Retinal pigment epithelial cell (primary cell): ENCODE measurements around the gene PPM1E.

Source experiments
- DNase-seq: peaks from one replicate; pipeline ENCODE4 v3.0.0-alpha.2; 2010; ENCODE audit warnings: low read depth
- H3K4me3 ChIP-seq: 2 replicates; pipeline ENCODE4 v1.5.1; 2011; ENCODE audit warnings: mild to moderate bottlenecking, low read length, control low read depth, moderate library complexity
- CTCF ChIP-seq: conservative IDR thresholded peaks from 2 replicates; pipeline ENCODE4 v1.5.1; 2011; ENCODE audit warnings: low read depth, low read length, control low read depth, inconsistent platforms

Gene PPM1E

GRCh38 chr17:59001158-59001814, 245.6 kb downstream of the PPM1E start:
- no peak for DNase-seq
- TF ChIP-seq CTCF: no peak
- peak overlapping the region; percentile 31 for H3K4me3 ChIP-seq

- DNase-seq: no peak
- no peak overlapping the region for H3K4me3 ChIP-seq
- TF ChIP-seq CTCF: no peak
Observed at GRCh38 chr17:59002126-59002525, 246.5 kb downstream of the PPM1E start.

GRCh38 chr17:59002848-59003247, 247.2 kb downstream of the PPM1E start:
- no peak for TF ChIP-seq CTCF
- no peak overlapping the region for H3K4me3 ChIP-seq
- no peak for DNase-seq

- TF ChIP-seq CTCF: no peak
- DNase-seq: no peak
Observed at GRCh38 chr17:59003860-59004259, 248.2 kb downstream of the PPM1E start.

GRCh38 chr17:59004338-59005111, 248.9 kb downstream of the PPM1E start:
- peak; percentile 89 for TF ChIP-seq CTCF
- DNase-seq: no peak
- no peak overlapping the region for H3K4me3 ChIP-seq

More at GRCh38 chr17:59003860-59004259, 248.2 kb downstream of the PPM1E start:
- no peak overlapping the region for H3K4me3 ChIP-seq

GRCh38 chr17:59007995-59008394, 252.3 kb downstream of the PPM1E start:
- no peak overlapping the region for H3K4me3 ChIP-seq
- DNase-seq: no peak
- TF ChIP-seq CTCF: no peak

- no peak overlapping the region for H3K4me3 ChIP-seq
- no peak for DNase-seq
- no peak for TF ChIP-seq CTCF
Observed at GRCh38 chr17:59008737-59009136, 253.1 kb downstream of the PPM1E start.
